Mesendoderm (in vitro differentiated cells): ENCODE results near the gene ACOX3.

Experiments
- DNase-seq: peaks from one replicate; pipeline ENCODE4 v3.0.0; 2013
- H2AK5ac ChIP-seq: 2 replicates; pipeline ENCODE4 v1.6.1; 2013; ENCODE audit warnings: low read length, inconsistent platforms
- H2BK120ac ChIP-seq: 2 replicates; pipeline ENCODE4 v1.6.1; 2013; ENCODE audit warnings: low read depth, mild to moderate bottlenecking, low read length, moderate library complexity, mixed read lengths
- H2BK15ac ChIP-seq: replicated peaks from 2 replicates; pipeline ENCODE4 v1.6.1; 2013; ENCODE audit warnings: low read depth, mild to moderate bottlenecking, moderate library complexity
- H2BK5ac ChIP-seq: 2 replicates; pipeline ENCODE4 v1.6.1; 2013; ENCODE audit warnings: low read length, inconsistent platforms
- H3K18ac ChIP-seq: 2 replicates; pipeline ENCODE4 v1.6.1; 2013; ENCODE audit warnings: mild to moderate bottlenecking, low read length, mixed read lengths
- H3K23ac ChIP-seq: one replicate; pipeline ENCODE4 v1.6.1; 2013; ENCODE audit warnings: low read length
- H3K27ac ChIP-seq: 2 replicates; pipeline ENCODE4 v1.5.1; 2013; ENCODE audit warnings: low read depth, mild to moderate bottlenecking, inconsistent platforms, low read length, moderate library complexity
- H3K27me3 ChIP-seq: 2 replicates; pipeline ENCODE4 v1.6.1; 2013; ENCODE audit warnings: low read length, control low read depth, mild to moderate bottlenecking, inconsistent platforms; ENCODE audit not compliant: insufficient read depth, poor library complexity
- H3K36me3 ChIP-seq: 2 replicates; pipeline ENCODE4 v1.6.1; 2013; ENCODE audit warnings: low read length, inconsistent platforms; ENCODE audit not compliant: control insufficient read depth, insufficient read depth
- H3K4ac ChIP-seq: one replicate; pipeline ENCODE4 v1.6.1; 2013; ENCODE audit warnings: low read depth, mild to moderate bottlenecking, low read length, moderate library complexity
- H3K4me1 ChIP-seq: 2 replicates; pipeline ENCODE4 v1.6.1; 2013; ENCODE audit warnings: low read depth, low read length, inconsistent platforms; ENCODE audit not compliant: control insufficient read depth
- H3K4me2 ChIP-seq: 2 replicates; pipeline ENCODE4 v1.6.1; 2013; ENCODE audit warnings: low read length
- H3K4me3 ChIP-seq: 2 replicates; pipeline ENCODE4 v1.5.1; 2013; ENCODE audit warnings: mild to moderate bottlenecking, low read length
- H3K56ac ChIP-seq: one replicate; pipeline ENCODE4 v1.6.1; 2013; ENCODE audit warnings: low read length
- H3K79me1 ChIP-seq: 2 replicates; pipeline ENCODE4 v1.6.1; 2013; ENCODE audit warnings: low read length, inconsistent platforms
- H3K79me2 ChIP-seq: 2 replicates; pipeline ENCODE4 v1.6.1; 2013; ENCODE audit warnings: mild to moderate bottlenecking, low read length; ENCODE audit not compliant: control insufficient read depth, insufficient read depth
- H3K9ac ChIP-seq: 2 replicates; pipeline ENCODE4 v1.6.1; 2013; ENCODE audit warnings: low read length, inconsistent platforms
- H4K5ac ChIP-seq: one replicate; pipeline ENCODE4 v1.6.1; 2013; ENCODE audit warnings: low read length
- H4K8ac ChIP-seq: one replicate; pipeline ENCODE4 v1.6.1; 2013; ENCODE audit warnings: low read depth, mild to moderate bottlenecking, control low read depth, low read length, moderate library complexity
- WGBS: extraction: QIAGEN DNeasy Blood & Tissue Kit; methylation state at CpG from one replicate; pipeline ENCODE4 v1.1.7; 2013; ENCODE audit warnings: low lambda C conversion rate, missing lambda C conversion rate; ENCODE audit not compliant: insufficient coverage; ENCODE audit errors: extremely low coverage; 5-methylcytosine and 5-hydroxymethylcytosine counted together

Gene ACOX3

GRCh38 chr4:8324640-8325239, 115.8 kb downstream of the ACOX3 start:
- Histone ChIP-seq H2AK5ac (no peak overlapping the region), H3K4me1 (no peaks in the 10 kb centered on the region), H3K56ac (no peak overlapping the region), H3K4me2 (no peak overlapping the region), H3K36me3 (no peaks in the 10 kb centered on the region), H3K18ac (no peak overlapping the region), H3K27me3 (no peaks in the 10 kb centered on the region), H2BK120ac (no peak overlapping the region), H3K4ac (no peak overlapping the region), H3K79me2 (no peaks in the 10 kb centered on the region), H2BK15ac (no peak overlapping the region), H4K5ac (no peak overlapping the region), H3K23ac (no peak overlapping the region), H3K4me3 (no peak overlapping the region), H3K79me1 (no peaks in the 10 kb centered on the region), H2BK5ac (no peak overlapping the region), H3K27ac (no peak overlapping the region), H4K8ac (no peak overlapping the region), H3K9ac (no peak overlapping the region)
- no CpG with 5 or more reads among the region's 6 CpGs for WGBS
- DNase-seq = no peak

DNA sequence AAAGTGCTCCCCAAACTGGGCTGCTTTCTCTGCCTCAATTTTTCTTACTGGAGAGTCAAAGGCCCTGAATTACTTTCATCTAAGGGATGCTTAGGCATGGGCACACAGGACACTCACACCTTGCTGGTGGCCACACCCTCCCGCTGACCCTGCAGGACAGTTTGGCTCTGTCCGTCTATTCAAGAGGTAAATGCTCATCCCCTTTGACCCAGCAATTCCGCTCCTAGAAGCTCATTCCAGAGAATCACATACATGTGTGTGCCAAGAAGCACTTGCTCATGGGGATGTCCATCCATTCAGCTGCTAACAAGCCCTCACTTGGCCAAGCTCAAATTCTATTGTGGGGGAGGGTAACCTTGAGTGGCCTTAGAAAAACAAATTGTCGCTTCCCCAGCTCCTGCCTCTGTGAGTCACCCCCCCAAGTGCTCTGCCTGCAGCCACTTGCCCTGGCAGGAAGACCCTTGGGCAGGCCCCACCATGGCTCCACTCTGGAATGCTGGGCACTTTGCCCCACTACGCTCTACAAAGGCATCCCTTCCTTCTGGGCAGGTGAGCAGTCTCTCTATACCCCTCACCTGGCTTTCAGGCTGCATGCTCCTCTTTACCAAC, 116.5 kb downstream of the ACOX3 start:
- H3K4ac ChIP-seq = no peak overlapping the region
- DNase-seq = no peak
- H3K79me2 ChIP-seq = no peaks in the 10 kb centered on the region
- no peaks in the 10 kb centered on the region for H3K27me3 ChIP-seq
- no peak overlapping the region for H3K9ac ChIP-seq
- no peaks in the 10 kb centered on the region for H3K79me1 ChIP-seq
- H3K4me2 ChIP-seq = no peak overlapping the region
- no peak overlapping the region for H2BK120ac ChIP-seq
- no peak overlapping the region for H3K18ac ChIP-seq
- no peaks in the 10 kb centered on the region for H3K36me3 ChIP-seq
- WGBS = no CpG with 5 or more reads among the region's 5 CpGs
- H2BK15ac ChIP-seq = no peak overlapping the region
- H3K4me3 ChIP-seq = no peak overlapping the region
- no peak overlapping the region for H4K5ac ChIP-seq
- no peaks in the 10 kb centered on the region for H3K4me1 ChIP-seq
- H4K8ac ChIP-seq = no peak overlapping the region
- no peak overlapping the region for H2AK5ac ChIP-seq
- H2BK5ac ChIP-seq = no peak overlapping the region
- no peak overlapping the region for H3K23ac ChIP-seq
- no peak overlapping the region for H3K27ac ChIP-seq
- no peak overlapping the region for H3K56ac ChIP-seq

DNA sequence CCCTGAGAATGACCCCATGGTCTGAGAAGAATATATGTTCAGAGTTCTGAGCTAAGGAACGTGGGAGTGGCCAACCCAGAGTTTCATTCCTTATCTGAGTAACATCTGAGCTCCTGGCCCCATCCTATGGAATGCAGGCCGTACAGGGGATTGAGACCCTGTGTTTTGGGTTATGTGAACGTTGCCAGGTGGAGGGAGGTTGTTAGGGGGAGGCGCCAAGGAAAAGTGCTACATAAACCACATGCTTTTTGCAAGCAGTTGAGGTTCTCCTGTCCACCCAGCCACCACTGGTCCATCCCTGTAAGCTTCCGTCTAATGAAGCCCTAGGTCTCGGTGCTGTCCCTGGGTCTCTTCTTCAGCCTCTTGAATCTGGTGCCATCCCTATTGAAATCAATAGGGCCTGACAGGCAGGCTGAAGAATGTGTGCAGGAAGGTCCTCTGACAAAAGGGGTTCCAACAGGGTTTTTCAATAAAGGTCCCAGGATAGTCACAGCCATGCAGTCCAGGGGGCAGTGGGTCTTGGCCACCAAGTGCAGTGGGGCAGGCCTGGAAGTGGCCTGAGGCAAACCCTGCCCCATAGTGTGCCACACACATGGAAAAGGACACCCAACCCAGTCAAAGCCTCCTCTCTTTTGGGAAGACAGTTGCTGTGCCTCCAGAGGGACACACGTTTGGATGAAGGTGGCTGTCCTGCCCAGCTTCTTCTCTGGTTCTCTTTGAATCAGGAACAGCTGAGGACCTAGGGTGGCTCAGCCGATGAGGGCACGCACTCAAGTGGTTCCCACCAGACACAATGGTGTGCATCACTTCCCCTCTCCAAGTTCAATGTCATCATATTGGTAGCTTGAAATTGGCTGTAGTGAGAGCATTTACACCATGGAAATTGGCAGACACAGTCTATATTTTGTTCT, 117.5 kb downstream of the ACOX3 start:
- H3K4me1 ChIP-seq = no peaks in the 10 kb centered on the region

DNA sequence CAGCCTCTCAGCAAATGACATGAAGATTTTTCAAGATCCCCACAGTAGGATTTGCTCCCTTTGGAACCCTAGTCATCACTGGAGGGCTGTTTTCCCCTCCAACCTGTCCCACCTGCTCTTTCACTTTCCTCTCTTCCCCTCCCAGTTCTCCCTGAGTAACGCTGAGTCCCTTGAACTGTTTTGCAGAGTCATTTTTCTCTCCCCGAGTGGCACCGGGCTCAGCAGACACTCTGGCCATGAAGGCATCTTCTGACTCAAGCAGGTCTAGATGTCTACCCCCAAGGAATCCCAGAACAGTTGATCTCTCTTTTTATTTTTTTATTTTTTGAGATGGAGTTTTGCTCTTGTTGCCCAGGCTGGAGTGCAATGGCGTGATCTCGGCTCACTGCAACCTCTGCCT, 118.8 kb downstream of the ACOX3 start:
- Histone ChIP-seq H3K27ac (no peak overlapping the region), H3K18ac (no peak overlapping the region), H3K4me2 (no peak overlapping the region), H3K79me2 (no peaks in the 10 kb centered on the region), H2BK5ac (no peak overlapping the region), H4K8ac (no peak overlapping the region), H3K56ac (no peak overlapping the region), H3K4ac (no peak overlapping the region), H4K5ac (no peak overlapping the region), H3K27me3 (no peaks in the 10 kb centered on the region), H3K9ac (no peak overlapping the region), H2BK120ac (no peak overlapping the region), H3K4me1 (no peaks in the 10 kb centered on the region), H3K23ac (no peak overlapping the region), H3K79me1 (no peaks in the 10 kb centered on the region), H2AK5ac (no peak overlapping the region), H2BK15ac (no peak overlapping the region), H3K4me3 (no peak overlapping the region), H3K36me3 (no peaks in the 10 kb centered on the region)
- DNase-seq = no peak
- WGBS = no CpG with 5 or more reads among the region's 5 CpGs

More for the DNA sequence above, 117.5 kb downstream of the ACOX3 start:
- Histone ChIP-seq H3K56ac (no peak overlapping the region), H3K9ac (no peak overlapping the region), H3K18ac (no peak overlapping the region), H4K5ac (no peak overlapping the region), H3K27ac (no peak overlapping the region), H3K4me2 (no peak overlapping the region), H2BK120ac (no peak overlapping the region), H3K27me3 (no peaks in the 10 kb centered on the region), H2AK5ac (no peak overlapping the region), H3K36me3 (no peaks in the 10 kb centered on the region), H3K23ac (no peak overlapping the region), H2BK15ac (no peak overlapping the region), H3K4ac (no peak overlapping the region), H3K79me2 (no peaks in the 10 kb centered on the region), H2BK5ac (no peak overlapping the region), H4K8ac (no peak overlapping the region), H3K79me1 (no peaks in the 10 kb centered on the region), H3K4me3 (no peak overlapping the region)
- no CpG with 5 or more reads among the region's 9 CpGs for WGBS
- DNase-seq = peak; percentile 51

GRCh38 chr4:8321220-8321619, 119.3 kb downstream of the ACOX3 start:
- H3K4me1 ChIP-seq = no peaks in the 10 kb centered on the region
- no peaks in the 10 kb centered on the region for H3K79me2 ChIP-seq
- no peaks in the 10 kb centered on the region for H3K36me3 ChIP-seq
- no peak overlapping the region for H3K9ac ChIP-seq
- no peak overlapping the region for H3K4me3 ChIP-seq
- H2BK5ac ChIP-seq = no peak overlapping the region
- no peak overlapping the region for H4K8ac ChIP-seq
- no peak overlapping the region for H3K4ac ChIP-seq
- H2AK5ac ChIP-seq = no peak overlapping the region
- no peak overlapping the region for H3K56ac ChIP-seq
- H3K4me2 ChIP-seq = no peak overlapping the region
- no peak overlapping the region for H3K23ac ChIP-seq
- H3K27ac ChIP-seq = no peak overlapping the region
- no peaks in the 10 kb centered on the region for H3K27me3 ChIP-seq
- DNase-seq = no peak
- WGBS = 100% methylated on average over 2 of the region's 2 CpGs
- H3K18ac ChIP-seq = no peak overlapping the region
- no peak overlapping the region for H2BK15ac ChIP-seq
- H2BK120ac ChIP-seq = no peak overlapping the region
- H3K79me1 ChIP-seq = no peaks in the 10 kb centered on the region
- H4K5ac ChIP-seq = no peak overlapping the region
